Suppressor macrophage treated with lipopolysaccharide for 1 hour (primary cell): ENCODE data around the gene STX10.
"Not testable (repeated sequence)": the region's sequence is repeated elsewhere in the genome, so short reads cannot be mapped to it uniquely, and the experiment has no call there.

ENCODE experiments used
- DNase-seq, 3 donors: peaks; one replicate each; pipeline ENCODE4 v3.0.0-alpha.2; 2020 to 2022

Gene STX10

GRCh38 chr19:13164343-13165161, 14.4 kb upstream of the STX10 start:
- DNase-seq, result no peak

- DNase-seq, result peak in 2 of 3 donors; percentile 58 to 63
Observed at GRCh38 chr19:13163609-13164342, 13.6 kb upstream of the STX10 start.

GRCh38 chr19:13162724-13163608, 12.8 kb upstream of the STX10 start:
- peak; percentile 94 to 97 (median 96) for DNase-seq

- peak; percentile 73 to 77 (median 75) for DNase-seq
Observed at GRCh38 chr19:13160557-13160956, 10.4 kb upstream of the STX10 start.

- no peak for DNase-seq
Observed at GRCh38 chr19:13159713-13160112, 9.5 kb upstream of the STX10 start.

GRCh38 chr19:13155472-13156359, 5.5 kb upstream of the STX10 start:
- peak; percentile 73 to 89 (median 75) for DNase-seq

GRCh38 chr19:13154911-13155471, 4.8 kb upstream of the STX10 start:
- peak; percentile 95 to 97 (median 95) for DNase-seq

GRCh38 chr19:13154241-13154778, 4.1 kb upstream of the STX10 start:
- peak; percentile 99 to 100 (median 99) for DNase-seq

- peak in 2 of 3 donors; percentile 35 to 56 for DNase-seq
Observed at GRCh38 chr19:13153569-13154240, 3.5 kb upstream of the STX10 start.

- DNase-seq, result peak; percentile 98 to 99 (median 98)
Observed at GRCh38 chr19:13152974-13153568, 2.9 kb upstream of the STX10 start.

GRCh38 chr19:13152356-13152973, 2.3 kb upstream of the STX10 start:
- no peak for DNase-seq

- peak; percentile 98 to 99 (median 99) for DNase-seq
Observed at GRCh38 chr19:13151605-13152355, 1.6 kb upstream of the STX10 start.

- no peak for DNase-seq
Observed at GRCh38 chr19:13150931-13151604, 893 bp upstream of the STX10 start.

GRCh38 chr19:13149628-13150186, 468 bp downstream of the STX10 start:
- DNase-seq, result peak in 2 of 3 donors; percentile 45 to 55

- DNase-seq, result not testable (repeated sequence)
Observed at GRCh38 chr19:13149173-13149627, 975 bp downstream of the STX10 start.

GRCh38 chr19:13146763-13147563, 3.2 kb downstream of the STX10 start:
- DNase-seq, result peak; percentile 89 to 90 (median 90)
